HG03175 (cell line): Measurements from ENCODE around the gene STARD4.

Experiments
- ATAC-seq: cut with Tn5 transposase; IDR thresholded peaks from one replicate; pipeline ENCODE4 v1.9.1; 2021; ENCODE audit warnings: mild to moderate bottlenecking, moderate library complexity; ENCODE audit not compliant: unreplicated experiment

The STARD4 gene

DNA sequence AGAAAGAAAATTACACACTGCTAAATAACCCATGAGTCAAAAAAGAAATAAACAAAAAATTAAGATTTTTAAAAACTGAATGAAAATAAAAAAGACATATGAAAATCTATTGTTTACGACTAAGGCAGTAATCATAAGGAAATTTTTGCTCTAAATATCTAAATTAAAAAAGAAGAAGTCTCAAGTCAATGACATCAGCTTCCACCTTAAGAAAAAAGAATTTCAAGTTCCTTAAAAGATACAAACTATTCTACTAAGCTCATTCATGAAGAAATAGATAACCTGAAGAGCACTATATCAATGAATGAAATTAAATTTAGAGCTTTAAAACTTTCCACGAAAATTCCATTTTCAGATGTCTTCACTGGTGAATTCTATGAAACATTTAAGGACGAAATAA is 15.7 kb upstream of the STARD4 start:
- ATAC-seq: no peak

GRCh38 chr5:111520908-111521307 is 8.6 kb upstream of the STARD4 start:
- ATAC-seq: no peak

- no peak for ATAC-seq
Measured at GRCh38 chr5:111518777-111519176, 6.4 kb upstream of the STARD4 start.

DNA sequence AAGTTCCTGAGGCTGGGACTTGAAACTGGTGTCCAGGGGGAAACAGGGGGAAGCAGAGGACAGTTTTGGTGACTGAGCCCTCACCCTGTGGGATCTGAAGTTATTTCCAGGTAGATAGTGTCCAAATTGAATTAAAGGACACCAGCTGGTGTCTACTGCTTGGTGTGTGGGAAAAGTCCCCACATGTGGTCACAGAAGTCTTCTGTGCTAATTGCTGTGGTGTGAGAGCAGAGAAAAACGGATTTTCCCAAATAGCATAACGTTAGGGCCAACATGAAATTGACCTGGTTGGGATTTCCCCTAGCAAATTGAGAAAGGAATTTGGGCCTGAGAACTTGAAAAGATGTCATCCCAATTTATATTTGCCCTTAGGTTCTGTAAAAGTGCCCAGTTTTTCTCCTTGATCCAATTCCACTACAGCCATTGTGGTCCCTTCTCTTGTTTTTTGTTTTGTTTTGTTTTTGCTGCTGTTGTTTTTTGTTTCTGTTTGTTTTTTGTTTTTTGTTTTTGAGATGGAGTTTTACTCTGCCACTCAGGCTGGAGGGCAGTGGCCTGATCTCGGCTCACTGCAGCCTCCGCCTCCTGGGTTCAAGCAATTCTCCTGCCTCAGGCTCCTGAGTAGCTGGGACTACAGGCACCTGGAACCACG is 5.6 kb upstream of the STARD4 start:
- no peak for ATAC-seq

DNA sequence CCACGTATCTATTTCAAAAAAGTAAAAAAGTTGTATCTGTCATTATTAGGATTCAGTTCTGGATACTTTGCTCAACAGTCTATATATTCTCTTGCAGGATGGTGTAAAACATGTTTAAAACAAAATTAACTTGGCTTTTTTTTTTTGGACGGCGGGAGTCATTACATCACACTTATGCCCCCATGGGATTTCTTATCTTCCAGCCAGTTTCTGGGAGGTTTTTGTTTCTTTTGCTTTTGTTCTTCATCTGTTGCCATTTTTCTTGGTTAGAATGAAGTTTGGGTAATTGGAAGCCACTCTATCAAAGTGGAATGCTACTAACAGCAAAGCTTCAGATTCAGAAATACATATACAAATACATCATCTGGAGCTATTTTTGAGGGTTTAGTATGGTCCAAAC is 1.8 kb upstream of the STARD4 start:
- ATAC-seq: no peak

- no peak for ATAC-seq
Measured at GRCh38 chr5:111513131-111513520, 791 bp upstream of the STARD4 start.

- peak; percentile 31 for ATAC-seq
Measured at GRCh38 chr5:111511831-111512374, 432 bp downstream of the STARD4 start.

GRCh38 chr5:111511174-111511830 is 1.0 kb downstream of the STARD4 start:
- no peak for ATAC-seq

DNA sequence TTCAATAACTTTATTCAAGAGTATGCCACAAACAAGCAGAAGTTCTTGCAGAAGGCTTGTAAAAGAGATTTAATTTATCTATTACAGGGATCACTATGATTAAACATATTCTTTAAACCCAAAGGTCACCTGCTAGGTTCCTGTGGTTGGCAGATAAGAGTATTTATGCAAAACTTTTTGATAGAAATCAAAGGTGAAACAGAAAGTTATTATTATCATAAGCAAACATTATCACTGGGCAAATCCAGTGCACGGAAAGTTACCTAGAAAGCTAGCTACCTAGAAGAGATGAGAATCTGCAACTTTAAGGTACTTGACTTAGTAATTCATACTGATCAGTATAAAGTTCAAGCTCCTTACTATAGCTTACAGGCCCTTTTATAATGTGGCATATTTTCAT is 3.2 kb downstream of the STARD4 start:
- ATAC-seq: no peak

DNA sequence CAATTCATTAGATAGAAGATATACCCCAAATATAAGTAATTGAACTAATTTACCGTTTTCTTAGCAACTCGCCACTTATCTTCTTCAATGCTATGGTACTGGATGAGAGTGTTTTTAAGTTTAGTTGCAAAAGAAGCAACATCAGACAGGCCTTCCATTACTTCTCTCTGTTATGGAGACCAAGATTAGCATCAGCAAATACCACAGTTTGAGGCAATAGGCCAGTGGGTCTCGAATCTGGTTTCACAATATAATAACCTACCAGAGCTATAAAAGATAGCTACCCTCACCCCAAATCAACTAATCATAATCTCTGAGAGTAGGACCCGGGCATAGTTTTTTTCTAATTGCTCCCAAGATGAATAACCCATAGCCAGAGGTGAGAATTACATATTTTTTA is 5.1 kb downstream of the STARD4 start:
- ATAC-seq: no peak

DNA sequence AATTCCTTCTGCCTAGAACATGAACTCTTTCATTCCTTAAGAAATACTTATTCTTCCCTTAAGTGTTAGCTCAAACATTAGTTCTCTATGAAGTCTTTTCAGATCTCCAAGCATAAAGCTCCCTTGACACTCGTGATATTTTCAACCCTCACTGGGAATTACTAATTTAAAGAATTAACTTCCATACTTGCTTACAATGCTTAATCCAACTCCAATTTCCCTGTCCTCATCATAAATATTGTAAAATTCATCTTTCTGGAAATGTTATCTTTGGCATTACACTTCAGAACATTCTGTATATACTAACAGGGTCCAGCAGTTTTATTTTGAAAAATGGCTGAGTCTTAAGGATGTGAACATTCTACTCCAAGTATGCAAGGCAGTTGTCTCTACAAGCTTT is 7.2 kb downstream of the STARD4 start:
- no peak for ATAC-seq

GRCh38 chr5:111502956-111503355 is 9.4 kb downstream of the STARD4 start:
- no peak for ATAC-seq

DNA sequence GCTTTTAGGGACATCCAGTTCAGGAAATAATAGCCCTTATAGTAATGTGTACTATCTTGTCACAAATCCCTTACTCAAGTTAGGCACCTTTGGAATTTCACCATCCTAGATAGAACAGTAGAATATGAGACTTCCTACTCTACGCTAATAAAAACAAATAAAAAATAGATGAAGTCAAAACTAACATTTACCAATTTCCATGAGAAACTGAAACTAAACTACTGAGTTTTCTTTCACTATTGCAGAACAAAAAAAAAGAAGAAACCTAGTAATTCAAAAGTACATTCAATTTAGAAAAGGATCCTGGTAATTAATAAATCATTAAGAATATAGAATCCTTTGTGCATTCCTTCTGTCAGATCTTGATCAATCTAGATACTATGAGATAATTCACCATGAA is 14.0 kb downstream of the STARD4 start:
- no peak for ATAC-seq

GRCh38 chr5:111495159-111495558 is 17.2 kb downstream of the STARD4 start:
- ATAC-seq: no peak

DNA sequence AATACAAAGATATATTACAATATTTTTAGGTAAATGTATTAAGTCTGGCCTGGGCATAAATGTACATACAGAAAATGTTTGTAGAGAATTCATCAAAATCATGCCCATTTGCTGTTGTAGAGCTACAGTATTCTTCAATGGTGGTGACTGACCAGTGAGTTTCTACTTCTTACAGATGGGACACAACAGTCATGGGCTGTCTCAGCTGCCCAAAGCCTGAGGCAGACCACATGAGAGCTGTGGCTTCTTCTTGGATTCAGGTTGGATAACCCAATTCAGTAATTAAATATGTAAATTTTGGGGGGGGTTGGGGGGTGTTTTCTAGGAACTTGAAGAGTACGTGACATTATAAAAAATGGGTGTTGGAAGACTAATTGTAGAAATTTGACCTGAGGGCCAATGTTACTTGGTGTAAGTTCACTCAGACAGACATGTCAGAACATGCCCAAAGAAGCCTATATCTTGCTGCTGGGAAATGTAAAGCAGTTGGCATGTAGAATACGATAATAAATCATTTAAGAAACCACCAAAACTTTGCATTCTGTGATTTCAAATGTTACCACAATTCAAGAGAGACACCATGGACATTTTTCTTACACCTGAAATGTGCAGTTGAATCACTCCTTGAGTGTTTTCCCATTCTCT is 17.9 kb downstream of the STARD4 start:
- ATAC-seq: no peak

DNA sequence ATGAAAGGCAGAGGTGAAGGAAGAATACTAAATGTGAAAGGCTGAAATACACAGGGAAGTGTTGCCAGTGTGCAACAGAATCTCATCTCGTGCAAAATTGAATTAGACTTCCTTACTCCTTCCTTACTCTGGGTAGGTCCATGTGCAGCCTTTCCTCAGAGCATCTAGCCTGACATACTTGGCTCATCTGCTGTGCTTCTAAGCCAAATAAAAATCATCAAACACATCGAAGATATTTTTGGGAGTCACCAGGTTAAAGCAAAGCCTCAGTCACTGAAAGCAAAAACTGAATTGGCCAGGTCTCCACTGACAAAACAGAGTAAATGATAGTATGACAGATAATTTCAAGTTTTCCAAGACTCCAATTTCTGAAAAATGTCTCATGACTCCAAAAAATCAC is 19.3 kb downstream of the STARD4 start:
- no peak for ATAC-seq

- ATAC-seq: no peak
Measured at GRCh38 chr5:111488353-111488752, 24.0 kb downstream of the STARD4 start.

- ATAC-seq: no peak
Measured at GRCh38 chr5:111486926-111487325, 25.4 kb downstream of the STARD4 start.

DNA sequence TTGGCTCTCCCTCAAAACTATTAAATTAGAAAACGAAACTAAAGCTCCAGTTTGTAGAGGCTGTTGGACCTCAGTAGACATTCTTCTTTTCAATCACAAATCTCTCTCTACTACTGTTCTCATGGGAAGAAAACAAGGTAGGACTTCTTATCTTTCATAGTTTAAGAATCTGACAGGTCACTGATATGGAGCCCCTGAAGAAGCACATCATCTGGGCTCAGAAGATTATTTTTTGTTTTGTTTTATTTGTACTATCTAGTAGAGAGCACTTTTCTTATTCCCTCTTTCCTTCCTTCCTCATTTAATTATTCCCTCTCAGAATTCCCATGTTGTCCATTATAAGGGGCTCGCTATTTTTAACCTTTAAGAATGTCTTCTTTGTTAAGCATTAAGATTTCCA is 26.3 kb downstream of the STARD4 start:
- no peak for ATAC-seq

DNA sequence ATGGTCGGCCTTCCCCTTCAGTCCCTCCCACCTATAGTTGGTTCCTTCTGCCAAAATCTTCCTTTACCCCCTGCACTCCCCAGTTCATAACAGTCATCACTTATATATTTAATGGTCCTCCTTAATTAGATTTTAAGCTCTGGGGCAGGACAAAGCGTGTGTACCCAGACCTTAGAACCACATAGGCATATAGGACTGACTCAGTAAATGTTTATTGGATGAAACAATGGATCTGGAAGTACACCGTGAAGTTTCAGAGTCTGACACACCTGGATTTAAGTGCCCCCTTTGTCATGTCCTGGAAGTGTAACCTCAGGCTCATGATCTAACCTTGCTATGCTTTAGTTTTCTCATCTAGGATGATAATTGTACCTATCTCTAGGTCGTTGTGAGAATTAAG is 32.0 kb downstream of the STARD4 start:
- ATAC-seq: no peak

GRCh38 chr5:111478898-111479297 is 33.4 kb downstream of the STARD4 start:
- no peak for ATAC-seq

- no peak for ATAC-seq
Measured at GRCh38 chr5:111478266-111478665, 34.1 kb downstream of the STARD4 start.
